Neutrophil (primary cell): ENCODE data around the gene DOK6.

Experiments
- H3K27ac ChIP-seq: fragments of 200-600 bp; sonication (generic); 2 replicates; pipeline ENCODE4 v1.5.1; 2016; ENCODE audit warnings: mild to moderate bottlenecking, moderate library complexity
- H3K27me3 ChIP-seq: fragments of 200-600 bp; sonication (generic); 2 replicates; pipeline ENCODE4 v1.6.0; 2016; ENCODE audit warnings: mild to moderate bottlenecking
- H3K36me3 ChIP-seq: fragments of 200-600 bp; sonication (generic); 2 replicates; pipeline ENCODE4 v1.5.1; 2017
- H3K4me1 ChIP-seq, 2 experiments: fragments of 200-600 bp in 1 of 2; sonication (generic) in 1 of 2; 1 replicate in 1 of 2; 2 replicates in 1 of 2; pipeline versions ENCODE4 v1.5.1 to v1.6.1; 2013 to 2016; ENCODE audit warnings: low read depth in 1 of 2, low read length in 1 of 2, mild to moderate bottlenecking in 1 of 2, moderate library complexity in 1 of 2; ENCODE audit not compliant: control insufficient read depth in 1 of 2, insufficient read depth in 1 of 2
- H3K4me3 ChIP-seq, 2 experiments: fragments of 200-600 bp in 1 of 2; sonication (generic) in 1 of 2; 1 replicate in 1 of 2; 2 replicates in 1 of 2; pipeline ENCODE4 v1.5.1; 2013 to 2016; ENCODE audit warnings: low read depth in 1 of 2, low read length in 1 of 2, mild to moderate bottlenecking in 1 of 2, moderate library complexity in 1 of 2
- H3K9me3 ChIP-seq: fragments of 200-600 bp; sonication (generic); 2 replicates; pipeline ENCODE4 v1.5.1; 2016
- TF ChIP-seq, protein P1 (sequence below): fragments of 200-600 bp; sonication (generic); IDR thresholded peaks from 2 replicates; pipeline ENCODE4 v1.5.1; 2016; ENCODE audit warnings: antibody characterized with exemption

DOK6 gene

DNA sequence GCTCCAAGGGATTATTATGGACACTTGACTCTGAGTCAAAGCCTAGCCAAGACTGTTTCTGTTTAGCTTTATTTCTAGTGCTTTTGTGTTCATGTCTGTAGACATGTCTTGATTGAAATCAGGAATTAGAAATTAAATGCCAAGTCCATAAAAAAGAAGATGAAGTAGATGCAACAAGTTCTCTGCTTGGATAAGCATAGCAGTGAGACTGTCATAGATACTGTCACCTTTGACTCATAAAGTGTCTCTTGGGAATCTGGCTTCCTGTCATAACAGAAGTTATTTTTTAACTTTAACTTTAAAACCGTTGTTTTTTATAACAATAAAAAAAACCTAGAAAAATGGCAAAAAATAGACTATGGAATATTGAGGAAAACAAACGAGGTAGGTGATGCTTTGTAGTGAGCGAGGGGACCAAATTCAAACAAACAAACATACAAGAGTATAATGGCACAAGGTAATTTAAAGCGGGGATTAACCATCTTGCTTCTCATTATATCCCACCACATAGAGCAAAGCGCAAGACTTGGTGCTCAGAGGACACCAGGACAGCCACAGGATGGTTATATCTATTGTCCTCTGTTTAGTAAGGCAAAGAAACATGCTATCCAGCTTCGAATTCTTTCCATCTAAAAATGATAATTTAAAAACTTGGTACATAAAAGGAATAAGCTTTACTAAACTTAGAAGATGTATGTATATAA is 482.4 kb downstream of the DOK6 start:
- Histone ChIP-seq H3K27ac (no peak overlapping the region), H3K36me3 (no peaks in the 10 kb centered on the region), H3K9me3 (no peaks in the 10 kb centered on the region), H3K4me1 (no peaks in the 10 kb centered on the region), H3K27me3 (no peaks in the 10 kb centered on the region), H3K4me3 (no peak overlapping the region)
- TF ChIP-seq, protein P1, sequence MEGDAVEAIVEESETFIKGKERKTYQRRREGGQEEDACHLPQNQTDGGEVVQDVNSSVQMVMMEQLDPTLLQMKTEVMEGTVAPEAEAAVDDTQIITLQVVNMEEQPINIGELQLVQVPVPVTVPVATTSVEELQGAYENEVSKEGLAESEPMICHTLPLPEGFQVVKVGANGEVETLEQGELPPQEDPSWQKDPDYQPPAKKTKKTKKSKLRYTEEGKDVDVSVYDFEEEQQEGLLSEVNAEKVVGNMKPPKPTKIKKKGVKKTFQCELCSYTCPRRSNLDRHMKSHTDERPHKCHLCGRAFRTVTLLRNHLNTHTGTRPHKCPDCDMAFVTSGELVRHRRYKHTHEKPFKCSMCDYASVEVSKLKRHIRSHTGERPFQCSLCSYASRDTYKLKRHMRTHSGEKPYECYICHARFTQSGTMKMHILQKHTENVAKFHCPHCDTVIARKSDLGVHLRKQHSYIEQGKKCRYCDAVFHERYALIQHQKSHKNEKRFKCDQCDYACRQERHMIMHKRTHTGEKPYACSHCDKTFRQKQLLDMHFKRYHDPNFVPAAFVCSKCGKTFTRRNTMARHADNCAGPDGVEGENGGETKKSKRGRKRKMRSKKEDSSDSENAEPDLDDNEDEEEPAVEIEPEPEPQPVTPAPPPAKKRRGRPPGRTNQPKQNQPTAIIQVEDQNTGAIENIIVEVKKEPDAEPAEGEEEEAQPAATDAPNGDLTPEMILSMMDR, result no peak

DNA sequence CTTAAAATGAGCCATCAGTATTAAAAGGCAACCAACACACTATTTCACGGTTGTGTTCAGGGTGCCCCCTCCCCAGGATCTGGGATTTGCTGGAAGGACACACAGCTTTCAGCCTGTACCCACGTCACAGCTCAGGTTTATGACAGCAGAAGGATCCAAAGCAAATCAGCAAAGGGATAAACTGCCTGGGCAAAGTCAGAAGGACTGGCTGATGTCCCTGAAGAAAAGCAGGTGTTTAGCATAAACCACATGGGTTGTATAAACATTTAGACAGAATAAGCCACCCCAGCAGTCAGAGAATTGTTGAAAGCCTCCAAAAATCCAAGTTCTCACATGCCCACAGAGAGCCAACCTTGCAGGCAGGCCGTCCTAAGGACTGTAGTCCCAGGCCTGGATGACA is 483.1 kb downstream of the DOK6 start:
- Histone ChIP-seq H3K36me3 (no peaks in the 10 kb centered on the region), H3K27ac (no peak overlapping the region), H3K4me1 (no peaks in the 10 kb centered on the region), H3K4me3 (no peak overlapping the region), H3K27me3 (no peaks in the 10 kb centered on the region), H3K9me3 (no peaks in the 10 kb centered on the region)
- TF ChIP-seq, protein P1, result no peak

DNA sequence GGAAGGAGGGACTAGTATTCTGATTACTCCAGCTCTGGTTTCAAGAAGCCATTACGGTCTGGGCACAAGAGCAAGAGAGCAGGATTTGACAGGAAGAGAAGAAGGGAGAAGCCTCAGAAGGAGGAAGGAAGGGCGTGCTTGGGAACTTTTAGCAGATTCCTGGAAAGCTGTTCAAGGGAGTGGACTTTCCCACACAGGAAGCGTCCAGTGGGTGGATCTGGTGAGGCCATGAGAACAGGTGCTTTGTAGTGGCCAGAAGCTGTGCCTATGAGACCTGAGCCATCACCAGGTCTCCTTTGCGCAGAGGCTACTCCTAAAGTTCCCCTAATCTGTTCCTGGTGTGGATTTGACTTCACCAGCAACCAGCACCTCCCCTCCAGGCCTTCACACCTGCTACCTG is 484.7 kb downstream of the DOK6 start:
- Histone ChIP-seq H3K4me1 (no peaks in the 10 kb centered on the region), H3K27ac (no peak overlapping the region), H3K9me3 (no peaks in the 10 kb centered on the region), H3K27me3 (no peaks in the 10 kb centered on the region), H3K36me3 (no peaks in the 10 kb centered on the region), H3K4me3 (no peak overlapping the region)
- TF ChIP-seq, protein P1, result no peak

DNA sequence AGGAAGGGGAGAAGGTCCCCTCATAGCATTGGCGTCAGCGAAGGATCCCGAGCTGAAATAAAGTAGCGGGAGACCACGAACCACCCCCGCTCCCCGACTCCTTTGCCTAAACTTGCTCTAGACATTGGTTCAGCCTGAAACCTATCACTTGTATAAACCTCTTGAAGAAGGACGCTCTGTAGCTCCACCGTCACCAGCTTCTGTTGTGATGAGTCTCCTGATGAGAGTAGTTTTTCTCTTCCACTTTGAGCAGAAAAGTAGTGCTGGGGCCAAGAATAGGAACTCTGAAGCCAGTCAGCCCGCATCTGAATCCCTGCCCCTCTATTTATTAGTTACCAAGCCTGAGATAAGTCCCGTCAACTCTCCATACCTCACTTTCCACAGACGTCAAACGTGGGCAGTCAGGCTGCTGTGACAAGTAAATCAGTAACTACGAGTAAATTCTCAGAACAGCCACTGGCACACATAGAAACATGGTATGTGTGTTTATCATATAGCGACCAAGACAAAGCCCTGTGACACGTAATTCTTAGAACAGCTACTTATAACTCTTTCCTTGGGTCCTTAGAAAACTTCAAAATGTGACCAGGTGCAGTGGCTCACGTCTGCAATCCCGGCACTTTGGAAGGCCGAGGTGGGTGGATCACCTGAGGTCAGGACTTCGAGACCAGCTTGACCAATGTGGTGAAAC is 485.3 kb downstream of the DOK6 start:
- H3K4me3 ChIP-seq, result no peak overlapping the region
- no peaks in the 10 kb centered on the region for H3K9me3 ChIP-seq
- TF ChIP-seq, protein P1, result no peak
- no peaks in the 10 kb centered on the region for H3K27me3 ChIP-seq
- H3K36me3 ChIP-seq, result no peaks in the 10 kb centered on the region
- H3K4me1 ChIP-seq, result no peaks in the 10 kb centered on the region
- H3K27ac ChIP-seq, result no peak overlapping the region

DNA sequence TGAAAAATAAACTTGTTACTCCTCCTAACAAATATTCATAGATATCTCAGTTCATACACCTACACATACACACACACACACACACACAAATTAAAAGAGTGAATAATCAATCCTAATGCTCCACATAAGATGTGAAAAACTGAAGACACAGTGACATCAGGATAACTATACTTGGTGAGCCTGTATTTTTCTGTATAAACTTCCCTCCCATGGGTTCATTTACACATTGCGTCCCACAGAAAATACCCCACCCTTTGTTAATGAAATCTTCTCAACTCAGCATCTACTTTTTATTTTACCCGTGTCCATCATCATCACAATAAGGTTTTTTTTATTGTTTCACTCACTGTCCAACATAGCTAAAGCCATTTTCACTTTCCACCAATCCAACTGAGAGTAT is 486.6 kb downstream of the DOK6 start:
- Histone ChIP-seq H3K4me3 (no peak overlapping the region), H3K9me3 (no peaks in the 10 kb centered on the region), H3K4me1 (no peaks in the 10 kb centered on the region), H3K27me3 (no peaks in the 10 kb centered on the region), H3K36me3 (no peaks in the 10 kb centered on the region), H3K27ac (no peak overlapping the region)
- TF ChIP-seq, protein P1, result no peak
